ENCODE results near the gene CHKB.

DNA sequence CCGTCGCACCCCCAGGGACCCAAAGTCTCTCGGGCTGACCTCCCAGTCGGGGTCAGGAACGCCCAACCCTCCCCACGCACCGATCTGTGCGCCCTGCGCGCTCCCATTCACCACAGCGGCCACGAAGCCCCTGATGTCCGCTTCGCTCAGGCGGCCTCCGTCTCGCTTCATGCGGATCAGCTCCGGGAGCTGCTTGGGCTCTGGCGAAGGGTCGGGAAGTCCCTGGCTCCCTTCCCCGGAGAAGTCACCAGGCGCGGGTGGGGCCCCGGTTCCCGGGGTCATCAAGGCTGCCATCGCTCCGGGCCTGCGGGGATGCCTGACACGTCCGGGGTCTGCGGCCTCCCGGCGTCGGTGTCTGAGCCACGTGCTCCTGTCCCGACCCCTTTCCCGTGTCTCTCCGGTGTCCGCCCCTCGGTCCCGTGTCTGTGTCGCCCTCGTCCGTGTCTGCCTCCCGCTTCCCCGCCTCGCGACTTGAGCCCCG is 53.2 kb downstream of the CHKB start:
- TF ChIP-seq, protein P1, sequence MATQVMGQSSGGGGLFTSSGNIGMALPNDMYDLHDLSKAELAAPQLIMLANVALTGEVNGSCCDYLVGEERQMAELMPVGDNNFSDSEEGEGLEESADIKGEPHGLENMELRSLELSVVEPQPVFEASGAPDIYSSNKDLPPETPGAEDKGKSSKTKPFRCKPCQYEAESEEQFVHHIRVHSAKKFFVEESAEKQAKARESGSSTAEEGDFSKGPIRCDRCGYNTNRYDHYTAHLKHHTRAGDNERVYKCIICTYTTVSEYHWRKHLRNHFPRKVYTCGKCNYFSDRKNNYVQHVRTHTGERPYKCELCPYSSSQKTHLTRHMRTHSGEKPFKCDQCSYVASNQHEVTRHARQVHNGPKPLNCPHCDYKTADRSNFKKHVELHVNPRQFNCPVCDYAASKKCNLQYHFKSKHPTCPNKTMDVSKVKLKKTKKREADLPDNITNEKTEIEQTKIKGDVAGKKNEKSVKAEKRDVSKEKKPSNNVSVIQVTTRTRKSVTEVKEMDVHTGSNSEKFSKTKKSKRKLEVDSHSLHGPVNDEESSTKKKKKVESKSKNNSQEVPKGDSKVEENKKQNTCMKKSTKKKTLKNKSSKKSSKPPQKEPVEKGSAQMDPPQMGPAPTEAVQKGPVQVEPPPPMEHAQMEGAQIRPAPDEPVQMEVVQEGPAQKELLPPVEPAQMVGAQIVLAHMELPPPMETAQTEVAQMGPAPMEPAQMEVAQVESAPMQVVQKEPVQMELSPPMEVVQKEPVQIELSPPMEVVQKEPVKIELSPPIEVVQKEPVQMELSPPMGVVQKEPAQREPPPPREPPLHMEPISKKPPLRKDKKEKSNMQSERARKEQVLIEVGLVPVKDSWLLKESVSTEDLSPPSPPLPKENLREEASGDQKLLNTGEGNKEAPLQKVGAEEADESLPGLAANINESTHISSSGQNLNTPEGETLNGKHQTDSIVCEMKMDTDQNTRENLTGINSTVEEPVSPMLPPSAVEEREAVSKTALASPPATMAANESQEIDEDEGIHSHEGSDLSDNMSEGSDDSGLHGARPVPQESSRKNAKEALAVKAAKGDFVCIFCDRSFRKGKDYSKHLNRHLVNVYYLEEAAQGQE (IDR thresholded peaks at IDR 0.05; ENCODE audit: low read depth): no peak
- TF ChIP-seq NFIC (IDR thresholded peaks at IDR 0.05) (no peak), YY1 (IDR thresholded peaks at IDR 0.05; ENCODE audit: low read depth) (no peak), ZBTB7A (IDR thresholded peaks at IDR 0.05; ENCODE audit: low read depth) (no peak), FOXM1 (IDR thresholded peaks at IDR 0.05; ENCODE audit: borderline replicate concordance, low read depth) (no peak), EP300 (IDR thresholded peaks at IDR 0.05; ENCODE audit: borderline replicate concordance) (no peak)

All from Ishikawa (cell line).